GM12872 (cell line): ENCODE measurements around the gene ZNF652.

Experiments used
- TF ChIP-seq, protein P1 (sequence below): IDR thresholded peaks from 3 replicates; pipeline ENCODE4 v1.5.1; 2011; ENCODE audit warnings: low read depth, mild to moderate bottlenecking, low read length, moderate library complexity; ENCODE audit not compliant: insufficient read depth

The ZNF652 gene

DNA sequence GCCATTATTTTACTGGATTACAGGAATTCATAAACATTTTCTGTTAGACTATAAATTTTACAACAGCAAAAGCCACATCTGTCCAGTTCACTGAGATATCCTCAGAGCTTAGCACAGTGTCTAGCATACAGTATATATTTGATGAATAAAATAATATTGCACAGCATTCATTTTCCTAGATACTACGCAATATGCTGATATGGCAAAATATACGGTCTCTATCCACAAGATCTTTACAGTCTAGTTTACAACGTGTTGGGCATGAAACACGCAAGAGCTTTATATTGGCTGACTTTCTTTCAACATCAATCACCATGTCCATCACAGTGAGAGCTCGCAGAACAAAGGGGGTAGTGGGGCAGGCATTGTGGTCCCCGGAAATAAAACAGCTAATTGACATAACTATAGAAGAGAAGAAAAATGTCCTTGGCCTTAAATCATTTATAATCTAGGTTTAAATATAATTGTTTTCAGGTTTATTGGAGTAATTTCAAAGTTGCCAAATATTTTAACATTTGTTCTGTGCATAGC, 43.5 kb downstream of the ZNF652 start:
- TF ChIP-seq, protein P1, sequence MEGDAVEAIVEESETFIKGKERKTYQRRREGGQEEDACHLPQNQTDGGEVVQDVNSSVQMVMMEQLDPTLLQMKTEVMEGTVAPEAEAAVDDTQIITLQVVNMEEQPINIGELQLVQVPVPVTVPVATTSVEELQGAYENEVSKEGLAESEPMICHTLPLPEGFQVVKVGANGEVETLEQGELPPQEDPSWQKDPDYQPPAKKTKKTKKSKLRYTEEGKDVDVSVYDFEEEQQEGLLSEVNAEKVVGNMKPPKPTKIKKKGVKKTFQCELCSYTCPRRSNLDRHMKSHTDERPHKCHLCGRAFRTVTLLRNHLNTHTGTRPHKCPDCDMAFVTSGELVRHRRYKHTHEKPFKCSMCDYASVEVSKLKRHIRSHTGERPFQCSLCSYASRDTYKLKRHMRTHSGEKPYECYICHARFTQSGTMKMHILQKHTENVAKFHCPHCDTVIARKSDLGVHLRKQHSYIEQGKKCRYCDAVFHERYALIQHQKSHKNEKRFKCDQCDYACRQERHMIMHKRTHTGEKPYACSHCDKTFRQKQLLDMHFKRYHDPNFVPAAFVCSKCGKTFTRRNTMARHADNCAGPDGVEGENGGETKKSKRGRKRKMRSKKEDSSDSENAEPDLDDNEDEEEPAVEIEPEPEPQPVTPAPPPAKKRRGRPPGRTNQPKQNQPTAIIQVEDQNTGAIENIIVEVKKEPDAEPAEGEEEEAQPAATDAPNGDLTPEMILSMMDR = no peak

DNA sequence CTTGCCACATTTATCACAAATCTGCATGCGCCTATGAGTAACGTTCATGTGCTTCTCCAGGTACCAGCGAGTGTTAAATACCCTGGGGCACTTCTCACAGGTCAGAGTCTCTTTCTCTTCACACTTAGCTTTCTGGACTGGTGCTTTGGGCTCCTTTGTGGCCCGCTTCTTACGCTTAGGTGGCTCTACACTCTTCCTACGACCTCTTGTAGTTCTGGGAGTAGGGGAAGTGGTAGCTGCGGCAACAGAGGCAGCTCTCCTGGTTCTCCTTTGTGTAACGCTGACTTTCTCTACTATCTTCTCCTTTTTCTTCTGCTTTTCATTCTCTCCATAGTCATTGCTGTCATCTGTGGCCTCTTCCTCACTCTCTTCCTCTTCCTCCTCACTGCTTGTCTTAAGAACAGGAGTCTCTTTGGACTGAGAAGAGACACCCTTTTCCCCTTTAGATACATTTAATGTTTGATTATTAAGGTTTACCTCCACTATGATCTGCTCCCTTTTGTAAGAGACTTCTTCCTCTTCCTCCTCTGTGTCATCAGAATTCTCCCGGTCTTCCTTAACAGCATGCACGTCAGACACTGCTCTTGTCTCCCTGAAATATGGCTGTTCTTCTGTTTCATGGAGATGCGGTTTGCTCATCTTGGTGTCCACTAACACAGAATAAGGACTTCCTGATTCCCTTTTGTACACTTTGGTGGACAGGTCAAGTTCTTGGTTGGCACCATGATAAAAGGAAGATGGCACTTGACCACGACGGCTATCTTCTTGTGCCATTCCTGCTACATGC, 45.0 kb downstream of the ZNF652 start:
- TF ChIP-seq, protein P1 = no peak

DNA sequence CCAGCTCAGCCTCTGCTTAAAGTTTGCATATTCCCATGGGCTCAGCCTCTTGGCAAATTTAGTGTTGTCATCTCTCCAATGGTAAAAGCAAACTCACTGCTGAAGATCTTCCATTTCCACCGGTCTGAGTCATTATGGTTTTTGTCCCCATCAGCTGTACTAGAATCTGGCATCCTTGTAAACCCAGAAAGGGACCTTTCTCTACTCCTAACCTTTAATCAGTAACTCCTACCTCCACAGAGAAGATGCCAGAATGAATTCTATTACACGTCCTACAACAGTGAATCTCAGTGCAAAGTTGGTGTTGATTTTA, 45.8 kb downstream of the ZNF652 start:
- TF ChIP-seq, protein P1 = no peak

- TF ChIP-seq, protein P1 = peak; percentile 79
Measured at GRCh38 chr17:49315551-49316257, 46.3 kb downstream of the ZNF652 start.

- TF ChIP-seq, protein P1 = no peak
Measured at GRCh38 chr17:49312722-49313121, 49.3 kb downstream of the ZNF652 start.

DNA sequence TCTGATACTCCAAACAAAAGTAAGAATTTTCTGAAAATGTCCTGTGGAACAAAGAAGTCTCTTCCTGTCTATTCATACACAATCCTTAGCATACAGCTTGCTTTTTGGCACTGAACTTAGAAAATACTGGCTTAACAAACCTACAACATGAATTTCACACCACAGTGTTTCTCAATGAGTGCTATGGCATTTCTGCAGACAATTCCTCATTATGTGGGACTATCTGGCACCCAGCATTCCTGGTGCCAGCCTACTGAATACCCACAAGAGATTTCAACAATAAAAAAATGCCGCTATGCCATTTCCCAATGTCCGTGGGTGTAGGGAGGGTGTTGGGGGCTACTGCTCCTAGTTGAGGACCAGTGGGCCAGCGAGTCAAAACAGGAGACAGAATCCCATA, 62.1 kb downstream of the ZNF652 start:
- TF ChIP-seq, protein P1 = no peak

DNA sequence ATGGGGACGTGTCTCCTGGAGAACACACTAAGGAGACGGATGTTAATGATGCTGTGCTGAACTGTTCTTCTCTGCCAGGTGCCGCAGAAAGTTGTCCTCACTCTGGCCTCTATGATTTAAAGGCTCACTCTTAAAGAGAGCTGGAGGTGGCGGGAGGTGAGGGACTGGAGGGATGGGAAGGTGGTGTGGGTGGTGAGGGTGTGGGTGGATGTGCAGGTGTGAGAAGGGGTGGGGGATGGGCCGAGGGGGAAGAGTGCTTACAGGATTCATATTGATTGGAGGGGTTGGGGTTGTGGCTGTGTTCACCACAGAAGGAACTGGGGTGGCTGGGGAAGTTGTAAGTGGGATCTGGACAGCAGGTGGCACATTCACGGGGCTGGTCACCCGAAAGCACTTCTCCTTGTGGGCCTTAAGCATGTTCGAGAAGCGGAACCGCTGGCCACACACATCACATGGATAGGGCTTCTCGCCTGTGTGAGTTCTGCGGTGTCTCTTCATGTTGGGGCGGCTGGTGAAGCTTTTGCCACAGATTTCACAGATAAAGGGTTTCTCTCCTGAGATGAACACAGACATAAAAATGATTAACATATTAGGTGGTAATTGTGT, 63.6 kb downstream of the ZNF652 start:
- TF ChIP-seq, protein P1 = no peak
